Stimulated activated CD8-positive, alpha-beta memory T cell treated with anti-CD3 and anti-CD28 coated beads, Interleukin-12 subunit alpha, Interleukin-12 subunit beta, amount 100 ng/mL, for 4 hours (primary cell): ENCODE measurements around the gene TBC1D14.
"Not testable (repeated sequence)": the region's sequence is repeated elsewhere in the genome, so short reads cannot be mapped to it uniquely, and the experiment has no call there.

Experiments used
- DNase-seq: peaks from one replicate; pipeline ENCODE4 v3.0.0-alpha.2; 2020; ENCODE audit warnings: low read depth

The TBC1D14 gene

DNA sequence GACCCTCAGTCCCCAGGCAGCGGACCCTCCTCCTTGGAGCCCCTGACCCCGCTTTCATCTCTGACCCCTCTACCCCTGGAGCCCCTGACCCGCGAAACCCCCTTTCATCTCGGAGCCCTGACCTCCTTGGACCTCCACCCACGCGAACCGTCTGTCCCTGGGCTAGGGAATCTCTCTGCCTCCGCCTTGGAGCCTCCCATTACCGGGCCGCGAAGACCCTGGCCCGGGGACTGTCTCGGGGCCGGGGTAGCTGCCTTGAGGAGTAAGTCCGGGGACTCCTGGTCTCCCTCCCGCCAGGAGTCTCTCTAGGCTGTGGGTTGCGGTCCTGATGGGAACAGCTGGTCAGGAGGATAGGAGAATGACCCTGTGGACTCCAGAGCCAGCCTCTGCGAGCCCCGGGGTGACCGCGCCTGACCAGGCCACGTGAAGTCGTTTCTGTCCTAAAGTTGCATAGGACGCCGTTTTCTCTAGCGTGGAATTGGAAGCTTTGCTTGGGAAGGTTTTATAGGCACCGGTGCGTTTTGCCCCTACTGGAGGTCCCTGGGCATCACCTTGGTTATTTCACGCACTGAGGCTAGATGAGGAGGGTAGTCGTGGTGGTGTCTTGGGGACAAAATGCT lies 824 bp downstream of the TBC1D14 start:
- no peak for DNase-seq

DNA sequence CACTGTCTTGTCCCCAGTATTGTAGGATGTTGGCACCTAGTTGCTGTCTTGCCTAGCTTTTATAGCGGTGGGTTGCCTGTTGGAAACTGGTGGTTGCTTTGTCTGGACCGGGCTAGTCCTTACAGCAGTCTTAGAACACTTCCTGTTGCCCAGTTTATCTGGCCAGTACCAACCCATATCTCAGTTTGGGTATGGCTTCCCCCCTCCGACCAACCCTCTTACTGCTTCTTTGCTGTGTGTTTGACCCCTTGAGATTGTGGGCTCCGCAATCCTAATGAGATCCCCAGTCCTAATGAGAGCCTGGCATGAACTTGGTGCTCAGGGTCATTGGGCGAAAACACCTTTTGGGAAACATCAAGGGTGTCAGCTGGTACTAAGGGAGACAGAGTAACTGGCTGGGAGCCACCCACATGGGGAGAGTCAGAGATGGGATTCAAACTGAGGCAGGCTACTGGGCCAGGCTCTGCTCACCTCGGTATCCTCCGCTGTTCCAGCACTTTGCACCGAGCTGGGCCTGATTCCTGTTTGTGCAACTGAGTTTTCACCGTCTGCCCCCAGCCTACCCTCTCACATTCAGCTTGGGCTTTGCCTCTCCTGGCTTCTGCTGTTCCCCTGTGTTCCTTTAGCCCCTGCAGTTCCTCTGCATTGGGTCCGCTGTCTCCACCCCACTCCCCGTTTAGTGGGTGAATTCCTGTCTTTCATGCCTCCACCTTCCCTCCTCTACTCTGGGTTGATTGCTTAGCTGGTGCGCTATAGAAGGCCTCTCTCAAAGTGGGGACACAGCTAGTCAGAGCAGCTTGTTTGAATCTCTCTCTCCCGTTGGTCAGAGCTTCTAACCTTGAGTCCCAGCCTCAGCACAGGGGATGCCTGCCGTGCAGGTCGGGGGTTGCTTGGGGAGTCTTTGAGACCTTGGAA lies 1.6 kb downstream of the TBC1D14 start:
- DNase-seq: no peak

DNA sequence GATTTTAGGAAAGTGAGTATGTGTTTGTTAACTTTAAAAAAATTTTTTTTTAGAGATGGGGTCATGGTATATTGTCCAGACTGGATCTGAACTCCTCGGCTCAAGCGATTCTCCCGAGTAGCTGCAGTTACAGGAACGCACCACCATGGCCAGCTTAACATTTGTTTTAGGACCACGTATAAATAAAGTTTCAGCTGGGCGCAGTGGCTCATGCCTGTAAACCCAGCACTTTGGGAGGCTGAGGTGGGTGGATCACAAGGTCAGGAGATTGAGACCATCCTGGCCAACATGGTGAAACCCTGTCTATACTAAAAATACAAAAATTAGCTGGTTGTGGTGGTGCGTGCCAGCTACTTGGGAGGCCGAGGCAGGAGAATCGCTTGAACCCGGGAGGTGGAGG lies 2.3 kb downstream of the TBC1D14 start:
- not testable (repeated sequence) for DNase-seq

DNA sequence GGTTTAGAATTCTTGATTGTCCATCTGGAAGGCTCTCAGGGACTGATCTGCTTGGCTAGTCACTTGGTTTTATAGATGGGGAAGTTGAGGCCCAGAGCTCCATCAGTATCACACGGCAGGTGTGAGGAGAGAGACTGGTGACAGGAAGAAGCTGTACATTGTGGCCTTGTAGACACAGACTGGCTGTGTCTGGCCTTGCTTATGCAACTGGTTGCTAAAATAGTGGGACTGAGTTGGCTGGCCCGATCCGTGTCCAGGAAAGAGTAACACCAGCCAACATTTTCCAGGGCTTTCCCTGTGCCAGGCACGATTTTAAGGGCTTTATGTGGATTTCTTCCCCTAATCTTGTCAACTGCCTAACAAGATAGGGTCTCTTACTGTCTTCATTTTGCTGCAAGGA lies 2.8 kb downstream of the TBC1D14 start:
- DNase-seq: no peak

DNA sequence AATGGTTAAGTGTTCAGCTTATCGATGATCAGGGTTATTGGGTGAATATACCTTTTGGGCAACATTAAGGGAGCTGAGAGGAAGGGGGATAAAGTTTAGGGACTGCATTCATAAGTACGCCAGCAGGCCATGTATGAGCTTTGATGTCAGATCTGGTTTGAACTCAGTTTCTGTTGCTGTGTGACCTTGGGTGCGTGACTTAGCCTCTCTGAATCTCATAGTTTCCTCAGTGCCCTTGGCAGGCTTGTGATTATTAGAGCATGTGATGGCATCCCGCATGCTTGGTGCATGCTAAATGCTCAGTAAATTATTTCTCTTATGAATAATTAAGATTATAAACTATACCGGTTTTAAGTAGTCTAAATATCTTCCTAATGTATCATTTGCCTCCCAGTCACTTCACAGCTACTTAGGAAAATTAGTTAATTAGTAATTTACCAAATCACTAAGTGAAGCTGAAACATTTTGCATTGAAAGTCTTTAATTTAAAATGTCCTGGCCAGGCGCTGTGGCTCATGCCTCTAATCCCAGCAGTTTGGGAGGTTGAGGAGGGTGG lies 3.8 kb downstream of the TBC1D14 start:
- DNase-seq: no peak

DNA sequence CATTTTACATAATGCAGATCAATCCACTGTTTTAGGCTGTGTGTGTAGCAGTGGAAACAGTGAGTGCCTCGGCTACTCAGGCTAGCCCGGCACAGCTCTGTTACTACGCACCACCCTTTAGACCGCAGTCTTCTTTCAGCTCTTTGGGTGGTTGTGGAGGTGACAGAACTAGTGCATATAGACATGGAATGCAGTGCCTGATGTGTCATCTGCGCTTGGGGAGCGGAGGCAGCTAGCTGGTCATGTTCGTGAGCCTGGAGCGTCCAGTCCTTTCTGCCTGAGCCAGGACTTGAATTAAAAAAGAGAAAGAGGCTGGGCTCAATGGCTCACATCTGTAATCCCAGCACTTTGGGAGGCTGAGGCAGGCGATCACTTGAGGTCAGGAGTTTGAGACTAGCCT lies 4.8 kb downstream of the TBC1D14 start:
- no peak for DNase-seq

DNA sequence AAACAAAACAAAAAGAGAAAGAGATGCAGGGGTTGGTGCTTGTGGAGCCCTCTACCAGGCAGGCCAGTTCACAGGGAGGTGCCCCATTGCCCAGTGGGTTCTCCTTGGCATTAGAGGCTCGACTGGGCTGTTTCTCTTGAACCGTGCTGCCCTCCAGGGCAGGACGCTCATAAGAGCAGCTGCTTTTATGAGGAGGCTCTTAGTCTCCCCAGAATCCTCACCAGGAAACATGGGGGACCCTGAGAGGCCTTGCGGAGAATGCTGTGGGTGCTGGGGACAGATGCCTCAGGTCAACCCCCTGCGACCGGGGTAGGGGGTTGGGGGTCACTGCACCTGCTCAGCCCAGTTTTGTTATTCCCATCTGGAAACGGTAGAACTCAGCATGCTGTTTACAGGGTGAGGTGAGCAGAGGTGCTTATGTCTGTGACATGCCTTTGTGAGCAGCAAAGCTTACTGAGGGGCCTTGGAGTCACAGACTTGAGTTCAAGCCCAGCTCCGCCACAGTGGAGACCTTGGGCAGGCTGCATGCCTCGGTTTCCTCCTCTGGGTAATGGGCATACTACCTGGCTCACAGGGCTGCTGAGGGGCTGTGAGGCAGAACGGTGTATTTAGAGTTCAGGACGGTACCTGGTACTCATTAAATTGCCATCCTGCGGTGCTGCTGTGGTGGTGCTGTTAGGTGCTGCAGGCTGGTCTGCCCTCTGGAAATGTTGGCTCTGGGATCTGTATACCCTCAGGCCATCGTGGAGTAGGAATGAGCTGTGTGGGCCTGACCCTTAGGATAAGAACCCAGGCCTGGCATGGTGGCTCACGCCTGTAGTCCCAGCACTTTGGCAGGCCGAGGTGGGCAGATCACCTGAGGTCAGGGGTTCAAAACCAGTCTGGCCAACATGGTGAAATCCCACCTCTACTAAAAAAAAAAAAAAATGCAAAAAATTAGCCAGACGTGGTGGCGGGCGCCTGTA lies 5.7 kb downstream of the TBC1D14 start:
- DNase-seq: no peak

DNA sequence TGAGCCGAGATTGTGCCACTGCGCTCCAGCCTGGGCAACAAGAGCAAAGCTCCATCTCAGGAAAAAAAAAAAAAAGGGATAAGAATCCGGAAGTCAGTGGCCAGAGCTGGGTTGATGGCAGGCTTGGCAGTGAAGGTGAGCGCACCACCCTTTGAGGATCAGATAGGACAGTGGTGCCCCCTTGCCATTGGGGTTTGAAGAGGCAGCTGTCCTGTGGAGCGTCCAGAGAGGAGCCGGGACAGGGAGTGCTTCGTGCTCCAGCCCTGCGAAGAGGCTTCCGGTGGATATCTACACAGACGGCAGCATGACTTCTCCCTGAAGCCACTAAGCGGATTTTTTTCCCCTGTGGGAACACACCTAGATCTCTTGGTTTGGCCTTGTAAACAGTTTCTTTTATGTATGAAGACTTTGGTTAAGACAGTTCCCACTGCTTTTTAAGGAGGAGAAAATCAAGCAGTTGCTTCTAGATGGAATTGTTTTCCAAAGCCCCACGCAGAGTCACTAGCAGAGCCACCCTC lies 6.5 kb downstream of the TBC1D14 start:
- DNase-seq: no peak

DNA sequence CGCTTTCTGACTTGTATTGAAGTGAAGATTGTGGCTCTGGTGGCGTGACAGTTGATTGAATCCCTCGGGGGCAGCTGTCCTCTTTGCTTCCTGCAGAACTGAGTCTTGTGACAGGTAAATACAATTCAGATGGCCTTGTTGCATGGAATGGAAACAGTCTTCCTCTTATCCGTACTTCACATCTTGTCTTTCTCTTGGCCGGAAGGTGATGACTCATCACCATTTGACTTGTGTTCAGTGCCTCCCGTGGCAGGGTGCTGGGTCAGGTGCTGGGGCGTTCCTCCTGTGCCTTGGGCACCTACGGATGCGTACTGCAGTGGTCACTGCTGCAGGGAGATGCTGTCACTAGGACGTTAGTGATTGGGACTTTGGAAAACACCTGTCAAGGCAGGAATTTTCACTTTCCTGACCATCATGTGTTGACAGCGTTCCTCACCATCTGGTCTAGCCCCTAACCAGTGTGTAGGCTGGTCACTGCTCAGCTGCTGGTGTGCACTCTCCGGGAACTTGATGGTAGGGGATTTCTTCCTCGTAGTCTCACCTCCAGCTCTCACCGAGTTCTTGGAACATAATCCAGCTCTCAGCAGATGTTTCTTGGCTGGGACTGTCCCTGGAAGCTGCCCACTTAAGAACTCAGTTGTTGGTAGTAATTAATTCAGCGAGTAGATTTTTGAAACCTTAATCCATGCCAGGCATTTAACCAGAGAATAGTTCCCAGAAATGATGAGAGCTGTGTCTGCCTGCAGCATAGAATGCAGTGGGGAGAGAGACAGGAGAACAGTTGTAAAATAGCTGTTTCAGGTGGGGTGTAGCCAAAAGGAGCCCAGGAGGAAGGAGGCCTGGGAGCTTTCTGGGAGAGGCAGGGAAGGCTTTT lies 7.2 kb downstream of the TBC1D14 start:
- no peak for DNase-seq

DNA sequence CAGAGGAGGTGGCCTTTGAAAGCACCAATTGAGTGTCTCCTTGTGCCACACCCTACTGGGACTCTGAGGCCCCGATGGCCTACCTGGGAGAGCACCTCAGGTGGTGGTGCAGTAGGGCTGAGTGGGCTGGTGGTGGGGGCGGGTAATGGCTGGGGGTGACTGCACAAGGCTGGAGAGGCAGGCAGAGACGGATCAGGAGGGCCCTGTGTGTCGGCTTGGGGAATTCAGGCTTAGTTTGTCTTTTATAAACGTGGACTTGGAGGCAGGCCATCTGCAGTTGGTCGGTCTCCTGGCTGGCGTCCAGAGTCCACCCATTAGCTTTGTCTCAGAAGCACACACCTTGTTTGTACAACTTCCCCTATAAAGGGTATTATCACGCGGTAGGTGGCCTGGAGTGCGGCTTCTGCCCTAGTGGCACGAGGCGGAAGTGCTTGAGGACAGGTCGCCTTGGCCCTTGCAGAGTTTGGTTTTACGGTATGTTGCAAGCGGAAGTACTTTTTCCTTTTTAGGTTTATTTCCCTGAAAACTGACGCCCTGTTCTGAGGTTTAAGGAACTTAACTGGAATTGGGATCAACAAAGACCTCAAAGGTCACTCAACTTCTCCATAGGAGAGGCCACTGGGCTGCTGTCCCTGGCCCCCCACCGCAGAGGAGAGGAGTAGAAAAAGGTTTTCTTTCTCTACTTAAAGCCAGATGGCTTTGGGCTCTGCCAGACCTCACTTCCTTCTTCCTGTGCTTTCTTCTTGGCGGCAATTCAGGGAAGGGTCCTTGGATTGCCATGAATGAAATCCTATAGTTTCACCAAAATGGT lies 8.0 kb downstream of the TBC1D14 start:
- no peak for DNase-seq

DNA sequence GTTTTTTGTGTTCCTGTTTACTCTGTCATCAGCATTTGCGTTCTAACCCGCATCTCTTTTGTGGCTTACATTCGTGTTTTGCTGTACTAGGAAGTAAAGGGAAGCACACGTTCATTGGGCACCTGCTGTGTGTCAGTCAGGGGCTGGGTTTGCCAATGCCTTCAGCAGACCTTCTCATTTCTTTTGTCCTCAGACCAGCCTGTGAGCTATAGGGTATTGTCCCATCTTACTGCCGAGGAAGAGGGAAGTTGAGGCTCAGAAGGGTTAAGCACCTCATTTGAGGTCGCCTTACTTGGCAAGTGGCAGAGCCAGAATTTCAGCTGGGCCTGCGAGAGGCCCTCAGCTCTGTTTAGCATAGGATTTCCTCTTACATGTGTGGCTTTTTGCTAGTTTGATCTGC lies 8.7 kb downstream of the TBC1D14 start:
- no peak for DNase-seq

DNA sequence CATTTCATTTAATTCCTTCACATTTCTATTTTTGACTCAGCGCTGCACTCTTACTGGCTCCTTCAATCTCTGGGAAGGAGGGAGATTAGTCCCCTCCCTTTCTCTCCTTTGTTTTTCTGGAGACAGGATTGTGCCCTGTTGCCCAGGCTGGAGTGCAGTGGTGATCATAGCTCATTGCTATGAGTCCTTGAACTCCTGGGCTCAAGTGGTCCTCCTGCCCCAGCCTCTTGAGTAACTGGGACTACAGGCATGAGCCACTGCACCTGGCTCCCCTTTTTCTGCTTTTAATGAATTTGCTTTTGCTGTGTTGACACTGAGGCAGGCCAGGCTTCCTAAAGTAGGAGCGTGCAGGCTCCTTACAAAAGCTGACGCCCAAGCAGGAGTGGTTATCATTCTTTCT lies 10.5 kb downstream of the TBC1D14 start:
- no peak for DNase-seq

DNA sequence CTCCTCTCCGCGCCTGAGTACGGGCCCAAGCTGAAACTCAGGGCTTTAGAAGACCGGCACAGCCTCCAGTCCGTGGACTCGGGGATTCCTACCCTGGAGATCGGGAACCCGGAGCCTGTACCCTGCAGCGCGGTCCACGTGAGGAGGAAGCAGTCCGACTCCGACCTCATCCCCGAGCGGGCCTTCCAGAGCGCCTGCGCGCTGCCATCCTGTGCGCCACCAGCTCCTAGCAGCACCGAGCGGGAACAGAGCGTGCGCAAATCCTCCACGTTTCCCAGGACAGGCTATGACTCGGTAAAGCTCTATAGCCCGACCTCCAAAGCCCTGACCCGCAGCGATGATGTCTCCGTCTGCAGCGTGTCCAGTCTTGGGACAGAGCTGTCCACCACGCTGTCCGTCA lies 13.9 kb downstream of the TBC1D14 start:
- no peak for DNase-seq

DNA sequence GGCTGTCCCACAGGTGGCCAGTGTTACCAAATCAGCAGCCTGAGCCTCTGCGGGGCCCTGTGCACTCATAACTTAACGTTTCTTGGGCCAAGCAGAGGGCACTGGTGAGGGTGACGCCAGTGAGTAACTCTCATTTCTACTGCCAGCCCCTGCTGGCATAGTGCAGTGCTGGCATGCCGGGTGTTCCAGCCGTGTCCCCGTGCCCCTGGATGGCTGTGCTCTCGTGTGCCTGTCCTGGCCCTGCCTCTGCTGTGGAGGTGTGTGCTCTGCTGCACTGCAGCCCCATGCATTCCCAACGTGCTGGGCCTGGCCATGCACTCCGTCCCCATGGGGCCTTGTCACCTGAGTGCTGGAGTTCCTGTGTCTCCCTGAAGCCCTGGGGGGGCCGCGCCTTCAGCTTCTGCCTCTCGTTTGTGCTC lies 14.7 kb downstream of the TBC1D14 start:
- no peak for DNase-seq

DNA sequence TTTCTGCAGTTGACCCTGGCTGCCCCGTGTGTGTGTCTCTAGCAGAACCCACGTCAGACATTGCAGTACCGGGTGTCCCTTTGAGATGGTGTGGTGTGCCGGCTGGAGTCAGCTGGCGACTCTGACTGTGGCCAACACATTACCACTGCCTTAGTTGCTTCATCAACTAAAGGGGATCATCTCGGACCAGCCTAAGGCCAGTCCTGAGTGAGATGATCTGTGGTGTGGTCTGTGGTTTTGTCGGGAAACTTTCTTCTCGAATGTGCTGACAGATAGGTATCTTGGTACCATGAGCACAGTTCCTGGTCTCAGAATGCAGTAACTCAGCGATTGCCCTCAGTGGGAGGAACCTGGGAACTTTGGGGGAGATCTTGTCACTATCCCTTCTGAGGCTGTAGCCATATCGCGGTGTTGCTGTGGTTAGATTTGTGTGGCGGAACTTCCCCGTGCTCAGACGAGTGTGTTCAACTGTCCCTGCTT lies 15.8 kb downstream of the TBC1D14 start:
- DNase-seq: no peak

DNA sequence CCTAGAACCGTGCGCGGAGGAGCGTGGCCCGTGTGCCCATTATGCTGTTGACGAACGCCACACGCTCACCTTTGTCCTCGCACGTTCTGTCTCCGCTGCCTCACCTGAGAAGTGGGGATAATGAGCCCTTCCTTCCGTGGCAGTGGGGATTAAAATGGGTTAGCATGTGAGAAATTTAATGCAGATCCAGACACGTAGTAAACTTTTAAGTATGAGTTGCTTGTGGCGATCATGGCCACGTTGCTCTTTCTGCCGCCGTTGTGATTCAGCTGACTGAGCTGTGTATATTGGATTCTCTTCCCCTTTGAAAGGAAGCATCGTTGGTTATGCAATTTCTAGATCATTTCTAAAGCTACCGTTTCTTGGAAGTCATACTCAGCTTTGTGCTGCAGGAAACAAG lies 16.5 kb downstream of the TBC1D14 start:
- no peak for DNase-seq

DNA sequence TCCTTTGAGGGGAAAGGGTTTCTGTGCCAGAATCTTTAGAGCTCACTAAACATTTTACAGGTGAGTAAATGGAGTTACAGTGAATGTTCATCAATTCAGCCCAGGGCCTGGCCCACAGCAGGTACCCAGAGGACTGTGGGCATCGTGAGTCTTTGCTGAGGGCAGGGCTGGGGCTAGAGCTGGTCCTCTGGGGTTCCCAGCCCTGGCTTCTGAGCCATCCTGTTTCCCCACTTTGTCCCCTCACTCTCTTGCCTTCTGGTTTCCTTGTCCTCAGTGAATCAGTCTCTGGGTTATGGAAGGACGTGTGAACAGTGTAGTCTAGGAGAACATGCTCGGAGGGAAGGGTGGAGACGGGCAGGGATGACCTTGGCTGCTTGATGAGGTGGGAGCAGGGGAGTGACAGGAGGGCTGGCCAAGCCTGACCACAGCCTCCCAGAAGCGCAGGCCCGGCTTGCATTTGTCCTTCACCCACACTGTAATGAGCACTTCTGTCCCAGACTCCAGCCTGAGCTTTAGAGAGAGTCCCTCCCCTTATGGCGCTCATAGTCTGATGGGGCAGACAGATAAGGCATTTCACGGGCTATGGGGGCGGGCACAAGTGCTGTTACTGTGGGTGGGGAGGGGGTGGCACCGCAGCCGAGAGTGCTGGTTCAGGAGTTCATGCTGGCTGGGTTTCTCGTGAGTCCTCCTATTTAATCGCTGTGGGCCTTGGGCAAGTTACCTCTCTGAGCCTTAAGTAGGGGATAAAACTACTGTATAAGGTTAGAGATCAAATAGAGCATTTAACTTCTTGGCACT lies 17.3 kb downstream of the TBC1D14 start:
- DNase-seq: peak; percentile 39

DNA sequence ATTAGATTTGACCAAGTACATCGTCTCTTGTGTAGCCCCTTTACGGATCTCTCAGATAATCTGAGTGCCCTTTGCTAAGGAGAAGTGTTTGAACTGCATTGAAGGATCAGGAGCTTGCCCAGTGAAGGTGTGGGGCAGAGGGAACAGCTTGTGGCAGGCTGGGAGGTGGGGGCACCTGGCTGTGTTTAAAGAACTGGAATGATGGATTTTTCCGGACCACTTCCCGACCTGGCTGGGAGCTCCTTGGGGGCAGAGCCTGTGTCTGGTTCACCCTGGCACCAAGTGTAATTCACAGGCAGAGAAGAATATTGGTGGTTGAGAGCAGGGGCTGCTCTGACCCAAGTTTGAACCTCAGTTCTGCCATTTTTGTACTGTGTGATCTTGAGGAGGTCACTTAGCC lies 18.5 kb downstream of the TBC1D14 start:
- DNase-seq: no peak

DNA sequence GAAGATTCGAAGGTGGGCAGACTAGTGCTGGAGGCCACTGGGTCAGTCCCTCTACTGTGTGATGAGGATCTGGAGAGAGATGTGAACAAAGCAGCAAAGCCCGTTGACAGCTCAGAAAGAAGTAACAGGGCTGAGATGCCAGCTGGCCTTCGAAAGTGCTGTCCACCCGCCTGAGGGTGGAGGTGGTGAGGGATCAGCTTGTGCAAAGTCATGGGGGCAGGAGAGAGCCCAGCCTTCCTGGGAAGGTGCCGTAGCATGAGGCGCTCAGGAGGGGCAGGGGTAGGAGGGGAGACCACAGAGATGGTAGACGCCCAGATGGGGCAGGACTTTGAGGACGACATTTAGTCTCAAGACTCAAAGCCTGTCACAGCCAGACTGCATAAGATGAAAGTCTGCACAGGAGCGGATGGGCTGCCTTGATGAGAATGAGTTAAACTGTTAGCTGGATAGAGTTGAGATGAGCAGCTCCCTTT lies 19.7 kb downstream of the TBC1D14 start:
- DNase-seq: no peak
